GM18907 (cell line): ENCODE measurements around the gene PHLPP1.
"Not testable (repeated sequence)": the region's sequence is repeated elsewhere in the genome, so short reads cannot be mapped to it uniquely, and the experiment has no call there.

Source experiments
- ATAC-seq: cut with Tn5 transposase; IDR thresholded peaks from one replicate; pipeline ENCODE4 v1.9.1; 2021; ENCODE audit warnings: mild to moderate bottlenecking, moderate library complexity; ENCODE audit not compliant: unreplicated experiment

PHLPP1 gene

GRCh38 chr18:62740650-62741049, 25.3 kb downstream of the PHLPP1 start:
- ATAC-seq, result not testable (repeated sequence)

- no peak for ATAC-seq
Measured at GRCh38 chr18:62741118-62741566, 25.8 kb downstream of the PHLPP1 start.

GRCh38 chr18:62741584-62741983, 26.2 kb downstream of the PHLPP1 start:
- no peak for ATAC-seq

GRCh38 chr18:62744076-62744968, 29.0 kb downstream of the PHLPP1 start:
- ATAC-seq, result peak; percentile 87

- ATAC-seq, result no peak
Measured at GRCh38 chr18:62745089-62745751, 29.9 kb downstream of the PHLPP1 start.

DNA sequence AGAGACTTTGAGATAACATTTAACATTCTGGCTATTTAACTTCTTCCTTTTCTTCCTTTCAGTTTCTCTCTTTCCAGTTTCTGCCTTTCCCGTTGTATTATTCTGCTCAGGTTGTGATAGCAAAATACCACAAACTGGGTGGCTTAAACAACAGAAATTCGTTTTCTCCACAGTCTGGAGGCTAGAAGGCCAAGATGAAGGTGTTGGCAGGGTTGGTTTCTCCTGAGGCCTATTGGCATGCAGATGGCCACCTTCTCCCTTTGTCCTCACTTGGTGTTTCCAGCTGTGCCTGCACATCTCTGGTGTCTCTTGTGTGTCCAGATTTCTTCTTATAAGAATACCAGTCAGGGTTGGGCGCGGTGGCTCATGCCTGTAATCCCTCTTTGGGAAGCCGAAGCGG, 34.0 kb downstream of the PHLPP1 start:
- no peak for ATAC-seq

DNA sequence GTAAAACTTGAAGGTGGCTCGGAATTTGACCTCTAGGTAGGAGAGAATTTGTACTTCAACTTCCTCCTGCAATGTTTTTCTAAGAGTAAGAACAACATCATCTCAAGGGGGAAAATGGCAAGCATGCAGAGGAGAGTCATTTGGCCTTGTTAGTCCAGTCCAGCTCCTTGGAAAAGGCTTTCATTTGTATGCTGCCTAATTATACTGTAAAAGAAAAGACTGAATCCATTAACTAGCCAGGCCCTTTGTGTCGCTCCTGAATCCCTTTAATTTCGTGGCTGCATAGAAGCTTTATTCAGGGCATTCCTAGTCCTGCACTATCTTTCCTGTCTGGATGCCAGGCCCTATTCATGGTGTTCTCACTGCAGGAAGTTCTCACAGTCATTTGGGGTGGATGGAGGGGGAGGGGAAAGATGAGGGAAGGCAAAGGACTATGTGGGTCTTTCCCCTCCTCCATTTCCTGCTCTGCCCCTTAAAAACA, 36.0 kb downstream of the PHLPP1 start:
- ATAC-seq, result no peak

- ATAC-seq, result no peak
Measured at GRCh38 chr18:62751977-62752376, 36.6 kb downstream of the PHLPP1 start.

GRCh38 chr18:62754026-62754425, 38.7 kb downstream of the PHLPP1 start:
- ATAC-seq, result no peak

GRCh38 chr18:62755454-62755853, 40.1 kb downstream of the PHLPP1 start:
- ATAC-seq, result no peak

- ATAC-seq, result no peak
Measured at GRCh38 chr18:62755946-62756345, 40.6 kb downstream of the PHLPP1 start.

DNA sequence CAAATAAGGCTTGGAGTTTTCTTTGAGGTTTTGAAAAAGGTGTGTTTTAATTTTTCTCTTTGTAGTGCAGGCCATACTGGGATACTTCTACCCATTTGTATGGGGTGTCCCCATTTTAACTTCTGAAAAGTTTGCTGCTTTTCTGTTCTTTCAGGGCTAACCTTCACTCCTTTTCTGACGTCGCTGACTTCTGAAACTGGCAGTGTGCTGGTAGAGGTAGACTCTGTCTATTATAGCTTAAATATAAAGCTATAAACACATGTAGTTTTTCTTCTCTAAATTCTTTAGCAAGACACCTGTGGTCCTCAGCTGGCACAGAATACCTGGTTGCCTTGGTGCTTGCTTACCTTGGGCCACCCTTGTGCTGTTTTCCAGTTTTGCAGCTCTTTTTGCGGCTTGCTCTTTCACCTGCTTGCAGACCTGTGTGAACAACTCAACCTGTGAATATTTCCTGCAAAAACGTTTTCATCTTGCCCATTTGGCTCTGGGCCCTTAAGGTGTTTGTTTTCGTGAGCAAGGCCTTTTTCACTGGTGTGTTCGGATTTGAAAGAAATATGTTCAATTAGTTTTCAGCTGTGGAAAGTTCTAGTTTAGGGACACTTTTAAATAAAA, 42.2 kb downstream of the PHLPP1 start:
- no peak for ATAC-seq

DNA sequence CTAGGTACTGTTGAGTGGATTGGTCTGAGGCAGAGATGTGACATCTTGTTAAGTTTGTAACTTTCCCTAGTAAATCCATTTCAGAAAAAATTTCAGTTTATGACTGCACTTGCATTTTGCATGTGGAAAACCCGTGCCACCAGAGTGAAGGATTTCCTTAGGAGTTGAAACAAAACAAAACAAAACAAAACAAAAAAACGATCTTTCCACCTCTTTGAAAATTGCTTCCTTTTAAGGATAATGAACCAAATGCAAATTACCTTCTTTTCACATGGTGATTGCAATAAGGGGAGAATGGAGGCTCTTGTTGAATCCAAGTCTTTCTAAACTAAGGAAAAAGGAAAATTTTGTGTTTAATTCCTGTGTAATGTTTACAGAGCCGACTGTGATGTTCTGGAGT, 43.2 kb downstream of the PHLPP1 start:
- ATAC-seq, result no peak

- ATAC-seq, result no peak
Measured at GRCh38 chr18:62759704-62760402, 44.5 kb downstream of the PHLPP1 start.

DNA sequence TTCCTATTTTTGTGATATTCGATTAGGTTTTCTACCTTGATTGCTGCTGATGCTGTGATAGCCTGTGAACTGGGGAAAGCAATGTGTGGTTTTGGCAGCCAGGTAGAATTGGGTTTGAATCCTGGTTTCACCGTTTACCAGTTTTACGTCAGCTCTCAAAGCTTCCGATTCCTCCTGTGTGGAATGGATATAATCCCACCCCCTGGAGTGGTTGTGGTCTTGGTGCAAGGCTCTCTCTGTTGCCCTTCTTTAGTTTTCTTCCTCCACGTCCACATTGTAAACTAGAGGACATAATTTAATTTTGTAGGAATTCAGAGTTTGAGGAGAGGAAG, 45.0 kb downstream of the PHLPP1 start:
- no peak for ATAC-seq

GRCh38 chr18:62763101-62763521, 47.8 kb downstream of the PHLPP1 start:
- no peak for ATAC-seq

DNA sequence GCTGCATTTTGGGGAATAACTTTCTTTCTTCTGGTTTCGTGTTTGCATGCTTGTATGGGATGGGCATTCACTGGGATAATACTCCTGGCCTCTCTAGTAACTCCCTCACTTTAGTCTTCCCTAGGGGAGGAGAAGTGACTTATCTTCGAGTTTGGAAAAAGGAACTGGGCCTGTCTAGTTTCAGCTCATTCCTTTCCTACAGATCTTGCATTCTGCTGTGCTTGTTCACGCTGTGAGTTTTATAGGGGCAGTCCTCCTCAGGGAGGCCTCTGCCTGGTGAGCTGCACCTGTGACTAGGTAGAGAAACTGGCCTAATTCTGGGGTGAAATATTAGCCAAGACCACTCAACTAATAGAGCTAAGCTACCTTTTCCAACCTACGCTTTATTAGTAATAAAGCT, 50.9 kb downstream of the PHLPP1 start:
- no peak for ATAC-seq

GRCh38 chr18:62767321-62767720, 52.0 kb downstream of the PHLPP1 start:
- ATAC-seq, result no peak

GRCh38 chr18:62767836-62768557, 52.7 kb downstream of the PHLPP1 start:
- ATAC-seq, result no peak

DNA sequence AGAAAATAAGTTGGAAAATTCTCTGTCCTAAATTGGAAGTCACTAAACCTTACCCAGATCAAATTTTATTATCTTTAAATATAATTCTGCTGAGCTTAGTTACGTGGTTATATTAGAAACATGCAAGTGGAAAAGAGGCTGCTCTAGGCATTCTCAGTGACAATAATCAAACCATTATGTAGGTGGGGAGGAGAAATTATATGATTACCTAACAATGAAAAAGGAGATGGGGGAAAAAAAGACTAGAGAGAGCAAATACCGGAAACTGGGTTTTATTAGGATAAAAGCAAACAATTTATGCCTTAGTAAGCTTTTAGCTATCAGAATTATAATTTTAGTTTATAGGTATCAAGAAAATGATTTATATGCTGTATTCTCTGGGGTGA, 53.2 kb downstream of the PHLPP1 start:
- ATAC-seq, result no peak
